GM18951 (cell line): Measurements from ENCODE around the gene CXCL12.

Source experiments
- POLR2A ChIP-seq: IDR thresholded peaks from 4 replicates; pipeline ENCODE4 v1.6.1; 2011; ENCODE audit warnings: mild to moderate bottlenecking; ENCODE audit not compliant: insufficient read length, insufficient read depth; ENCODE audit errors: extremely low read depth
- in situ Hi-C: fragments of 300-500 bp; cut with MboI; formaldehyde crosslinking; loops from one replicate; pipeline ENCODE4 v1.12.0; 2022; ENCODE audit warnings: low sequenced_read_pairs, mixed read lengths, inconsistent platforms; ENCODE audit not compliant: unreplicated experiment

Gene CXCL12

DNA sequence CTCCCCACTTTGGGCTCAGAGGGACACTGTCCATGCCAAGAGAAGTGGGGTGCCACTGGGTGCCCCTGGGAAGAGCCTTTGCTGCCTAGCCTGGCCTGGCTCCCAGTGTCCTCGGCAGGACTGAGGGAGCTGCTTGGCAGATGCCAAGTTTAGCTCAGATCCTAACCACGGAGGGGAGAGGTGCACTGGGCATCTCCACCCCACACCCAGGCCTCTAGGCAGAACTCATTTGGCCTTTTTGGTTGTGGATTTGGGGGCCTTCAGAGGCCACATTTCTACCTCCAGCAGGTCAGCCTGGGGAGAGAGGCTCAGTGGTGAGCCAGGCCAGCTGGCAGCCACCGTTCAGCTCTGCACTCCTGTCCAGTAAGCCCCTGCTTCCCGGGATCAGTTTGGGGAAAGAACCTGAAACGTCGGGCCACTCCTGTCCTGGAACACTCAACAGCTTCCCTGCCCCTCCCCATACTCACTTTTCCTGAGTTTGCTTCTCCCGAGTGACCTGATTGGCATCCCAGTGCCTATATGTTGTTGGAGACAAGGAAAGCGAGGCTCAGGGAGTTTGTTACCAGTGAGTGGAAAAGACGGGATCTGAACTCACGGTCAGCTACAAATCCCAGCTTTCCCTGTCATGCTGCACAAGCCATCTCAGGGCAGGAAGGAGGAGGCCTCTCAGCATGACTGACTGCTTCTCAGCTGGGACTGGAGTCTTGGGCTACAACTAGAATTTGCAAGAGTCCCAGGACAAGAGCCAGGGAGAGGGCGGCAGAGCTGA lies 11.2 kb upstream of the CXCL12 start:
- no peak for TF ChIP-seq POLR2A
- in situ Hi-C loops = loop anchor here (25.0 kb wide), 1 partner anchor 466 kb away; no protein-coding TSS in a partner anchor

DNA sequence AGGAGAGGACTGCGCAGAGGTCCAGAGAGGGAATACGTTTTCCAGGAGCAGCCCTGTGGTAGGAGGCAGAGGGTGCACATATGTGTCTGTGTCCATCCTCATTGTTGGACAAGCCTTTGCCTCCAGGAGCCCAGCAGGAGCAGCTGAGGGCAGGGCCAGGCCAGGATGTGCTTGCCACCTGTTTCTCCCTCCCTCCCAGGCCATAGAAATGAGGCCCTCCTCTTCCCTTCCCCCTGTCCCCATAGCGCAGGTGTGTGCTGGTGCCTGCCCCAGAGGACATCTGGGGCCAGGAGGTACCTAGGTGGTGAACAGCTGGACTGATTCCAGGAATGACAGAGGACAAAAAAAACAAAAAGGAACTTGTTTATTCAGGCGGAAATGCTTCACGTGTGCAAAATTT lies 10.5 kb upstream of the CXCL12 start:
- in situ Hi-C loops = loop anchor here (25.0 kb wide), 1 partner anchor 467 kb away; no protein-coding TSS in a partner anchor
- no peak for TF ChIP-seq POLR2A

DNA sequence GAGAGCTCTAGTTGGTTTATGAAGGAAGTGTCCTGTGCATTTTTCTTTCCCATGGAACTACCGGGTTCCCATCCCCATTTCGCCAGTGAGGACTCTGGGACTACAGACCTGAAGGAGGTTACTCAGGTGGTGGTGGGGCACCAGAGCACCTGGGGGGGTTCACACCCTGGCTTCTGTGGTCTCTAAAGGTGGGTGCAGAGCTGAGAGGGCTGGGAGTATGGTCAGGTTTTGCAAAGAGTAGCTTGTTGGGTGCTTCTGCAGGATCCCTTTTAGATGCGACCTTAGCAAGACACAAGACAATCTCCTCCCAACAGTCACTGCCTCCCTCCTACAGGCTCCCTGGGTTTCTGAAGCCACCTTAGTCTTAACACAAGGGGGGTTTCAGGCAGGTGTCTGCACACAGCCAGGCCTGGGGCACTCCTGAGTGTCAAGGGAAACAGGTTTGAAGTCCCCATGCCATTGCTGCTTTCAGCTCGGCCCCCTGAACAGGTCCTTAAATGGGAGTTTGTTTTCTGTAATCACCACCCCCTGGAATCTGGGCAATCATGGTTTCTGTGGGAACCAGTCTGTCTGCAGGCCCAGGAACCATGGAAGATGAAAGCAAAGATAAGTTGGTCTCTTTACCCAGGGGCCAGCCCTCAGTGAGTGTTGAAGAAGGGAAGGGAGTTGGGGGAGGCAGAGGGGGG lies 9.9 kb upstream of the CXCL12 start:
- in situ Hi-C loops = loop anchor here (25.0 kb wide), 1 partner anchor 467 kb away; no protein-coding TSS in a partner anchor
- no peak for TF ChIP-seq POLR2A

DNA sequence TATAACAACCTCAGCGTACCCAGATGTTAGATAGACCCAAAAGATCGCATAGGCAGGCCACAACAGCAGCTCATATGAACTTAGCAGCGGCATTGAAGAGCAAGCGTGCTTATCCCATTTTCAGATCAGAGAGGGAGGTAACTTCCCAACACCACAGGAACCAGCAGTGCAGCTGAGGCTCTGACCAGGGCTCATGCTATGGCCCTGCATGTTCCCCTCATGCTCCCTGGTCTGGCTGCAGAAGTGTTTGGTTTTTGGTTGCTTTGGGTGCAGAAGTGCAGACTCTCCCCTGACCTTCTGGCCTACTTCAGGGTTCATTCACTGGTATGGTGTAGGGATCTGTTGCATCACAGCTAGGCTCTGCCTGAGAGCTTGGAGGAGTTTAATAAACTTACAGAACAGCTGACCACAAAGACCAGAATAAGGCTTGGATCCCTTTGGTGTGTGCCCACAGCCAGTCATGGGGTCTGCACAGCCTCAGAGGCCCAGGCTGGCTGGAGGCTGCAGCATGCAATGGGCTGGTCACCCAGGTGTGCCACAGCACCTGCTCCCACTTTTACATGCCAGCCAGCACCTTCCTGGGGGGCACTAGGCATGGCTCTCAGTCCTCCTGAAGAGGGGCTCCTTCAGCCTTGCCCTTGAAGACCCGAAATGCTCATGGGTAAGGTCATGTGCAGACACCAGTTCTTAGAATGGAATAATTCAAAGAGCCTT lies 9.1 kb upstream of the CXCL12 start:
- in situ Hi-C loops = loop anchor here (25.0 kb wide), 1 partner anchor 468 kb away; no protein-coding TSS in a partner anchor
- no peak for TF ChIP-seq POLR2A

DNA sequence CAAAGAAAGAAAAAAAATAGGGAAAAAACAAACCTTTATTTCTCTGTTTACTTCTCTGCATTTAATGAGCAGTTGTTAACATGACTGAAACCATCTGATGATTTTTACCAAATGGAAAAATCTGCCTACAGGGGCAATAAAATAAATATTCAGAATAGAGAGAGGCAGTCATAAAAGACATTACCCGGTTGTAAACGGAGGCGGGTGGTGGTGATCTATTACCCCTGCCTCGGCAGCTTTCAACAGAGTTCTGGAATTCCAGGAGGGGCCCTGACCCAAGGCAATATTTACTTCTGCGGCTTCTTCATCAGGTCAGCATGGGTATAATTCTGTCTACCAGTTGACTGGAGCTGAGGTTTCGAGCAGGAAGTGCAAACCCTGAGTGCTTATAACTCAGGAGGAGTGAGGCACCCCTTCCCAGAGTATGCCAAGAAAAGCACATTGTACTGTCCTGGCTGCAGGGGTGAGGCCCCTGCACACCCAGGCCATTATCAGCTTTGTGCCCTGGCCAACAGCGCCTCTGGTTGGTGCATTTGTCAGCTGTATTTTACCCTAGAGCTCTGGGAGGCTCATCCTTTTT lies 8.2 kb upstream of the CXCL12 start:
- TF ChIP-seq POLR2A = no peak
- in situ Hi-C loops = loop anchor here (25.0 kb wide), 1 partner anchor 469 kb away; no protein-coding TSS in a partner anchor

DNA sequence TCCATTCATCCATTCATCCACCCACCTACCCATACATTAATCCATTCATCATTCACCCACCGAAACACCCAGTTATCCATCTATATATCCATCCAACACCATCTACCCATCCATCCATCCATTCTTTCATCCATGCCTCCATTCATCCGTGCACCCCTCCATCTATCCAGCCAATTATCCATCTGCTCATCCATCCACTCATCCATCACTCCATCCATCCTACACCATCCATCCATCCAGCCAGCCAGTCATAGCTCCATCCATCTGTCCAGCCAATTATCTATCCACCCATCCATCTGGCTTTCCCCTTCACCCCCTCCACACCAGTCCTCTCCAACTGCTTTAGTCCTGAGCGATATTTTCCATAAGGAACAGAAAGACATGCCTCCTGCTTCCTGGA lies 7.5 kb upstream of the CXCL12 start:
- no peak for TF ChIP-seq POLR2A
- in situ Hi-C loops = loop anchor here (25.0 kb wide), 1 partner anchor 470 kb away; no protein-coding TSS in a partner anchor

DNA sequence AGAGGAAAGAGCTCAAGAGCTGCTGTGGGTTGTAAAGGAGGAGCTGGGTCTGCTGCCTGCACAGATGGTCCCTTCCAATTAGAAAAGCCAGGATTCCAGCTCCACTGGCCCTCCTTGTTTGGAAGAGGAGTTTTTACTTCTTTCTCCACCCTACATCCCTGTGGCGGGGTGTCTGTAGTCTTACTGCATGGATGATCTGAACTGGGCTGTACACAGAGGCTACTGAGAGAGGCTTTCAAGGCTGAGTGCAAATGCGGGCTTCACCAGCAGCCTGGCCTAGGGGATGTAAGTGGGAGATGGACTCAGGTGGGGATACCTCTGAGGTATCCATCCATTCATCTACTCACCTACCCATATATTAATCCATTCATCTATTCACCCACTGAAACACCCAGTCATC lies 7.1 kb upstream of the CXCL12 start:
- no peak for TF ChIP-seq POLR2A
- in situ Hi-C loops = loop anchor here (25.0 kb wide), 1 partner anchor 470 kb away; no protein-coding TSS in a partner anchor

DNA sequence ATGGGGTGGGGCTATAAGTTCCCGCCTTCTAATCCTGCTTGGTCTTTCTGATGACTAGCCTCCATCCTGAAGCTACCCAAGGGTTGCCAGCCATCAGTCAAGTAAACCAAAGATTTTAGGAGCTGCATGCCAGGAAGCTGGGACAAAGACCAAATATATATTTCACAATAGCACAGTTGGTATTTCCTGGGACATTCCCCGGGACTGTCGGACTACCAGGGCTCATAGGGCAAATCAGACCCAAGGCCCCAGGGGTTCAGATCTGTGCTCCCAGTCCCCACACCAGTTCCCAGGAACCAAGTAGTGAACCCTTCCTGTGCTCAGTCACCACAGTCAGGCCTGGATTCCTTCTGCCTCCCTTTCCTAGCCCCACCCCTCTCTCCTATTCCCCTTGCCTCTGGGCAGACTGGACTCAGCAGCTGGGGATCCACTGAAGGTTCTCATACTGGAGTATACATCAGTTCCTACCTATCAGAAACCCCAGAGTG lies 5.7 kb upstream of the CXCL12 start:
- no peak for TF ChIP-seq POLR2A
- in situ Hi-C loops = loop anchor here (25.0 kb wide), 1 partner anchor 472 kb away; no protein-coding TSS in a partner anchor

DNA sequence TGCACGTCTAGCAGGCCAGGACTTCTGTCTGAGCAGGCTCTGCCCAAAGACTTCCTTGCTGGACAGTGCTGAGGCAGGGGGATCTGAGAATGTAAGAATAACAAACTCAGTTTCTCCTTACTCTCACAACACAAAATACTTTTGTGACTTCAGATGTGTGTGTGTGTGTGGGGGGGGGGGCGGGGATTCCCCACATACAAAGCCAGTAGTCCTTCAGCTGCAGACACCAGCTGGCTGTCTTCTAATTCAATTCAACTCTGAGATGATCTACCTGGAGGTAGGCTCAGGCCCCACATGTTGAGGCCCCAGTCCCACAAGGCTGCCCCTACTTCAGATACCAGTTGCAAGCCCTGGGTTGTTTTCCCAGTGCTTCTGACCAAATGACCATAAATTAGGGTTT lies 4.7 kb upstream of the CXCL12 start:
- in situ Hi-C loops = loop anchor here (25.0 kb wide), 1 partner anchor 473 kb away; no protein-coding TSS in a partner anchor
- no peak for TF ChIP-seq POLR2A

DNA sequence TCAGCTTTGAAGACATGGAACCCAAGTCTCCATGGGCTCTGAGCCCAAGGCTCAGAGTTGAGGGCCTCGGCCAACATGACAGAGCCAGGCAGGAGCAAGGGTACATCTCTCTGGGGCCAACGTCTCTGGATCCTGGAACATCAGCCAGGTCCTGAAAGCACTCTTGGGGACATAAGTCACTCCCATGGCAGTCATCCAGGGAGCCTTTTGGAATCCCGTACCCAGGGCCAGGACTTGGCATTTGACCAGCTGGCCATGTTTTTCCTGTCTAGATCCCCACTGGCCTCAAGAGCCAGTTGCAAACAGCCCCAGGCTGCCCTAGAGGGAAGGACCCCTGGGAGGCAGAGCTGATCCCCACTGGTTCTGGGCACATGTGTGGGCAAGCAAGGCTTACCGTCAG lies 4.3 kb upstream of the CXCL12 start:
- no peak for TF ChIP-seq POLR2A
- in situ Hi-C loops = loop anchor here (25.0 kb wide), 1 partner anchor 473 kb away; no protein-coding TSS in a partner anchor

DNA sequence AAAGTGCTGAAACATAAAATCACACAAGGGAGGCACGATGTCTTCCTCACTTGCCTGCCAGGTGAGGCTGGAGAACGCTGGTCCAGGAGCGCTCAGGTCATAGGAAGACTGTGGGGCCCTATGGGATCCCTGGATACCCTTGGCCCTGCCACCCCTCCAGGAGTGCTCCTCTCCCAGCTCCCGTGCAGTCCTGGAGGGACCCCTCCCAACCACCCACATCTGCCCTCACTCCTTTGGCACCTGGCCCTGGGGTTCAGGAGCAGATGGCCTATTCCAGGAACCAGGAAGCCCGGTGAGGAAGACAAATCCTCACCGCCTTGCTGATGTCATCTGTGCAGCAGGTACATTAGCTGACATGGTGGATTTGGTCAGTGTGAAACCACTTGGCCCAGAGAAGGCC lies 3.7 kb upstream of the CXCL12 start:
- no peak for TF ChIP-seq POLR2A
- in situ Hi-C loops = loop anchor here (25.0 kb wide), 1 partner anchor 474 kb away; no protein-coding TSS in a partner anchor

DNA sequence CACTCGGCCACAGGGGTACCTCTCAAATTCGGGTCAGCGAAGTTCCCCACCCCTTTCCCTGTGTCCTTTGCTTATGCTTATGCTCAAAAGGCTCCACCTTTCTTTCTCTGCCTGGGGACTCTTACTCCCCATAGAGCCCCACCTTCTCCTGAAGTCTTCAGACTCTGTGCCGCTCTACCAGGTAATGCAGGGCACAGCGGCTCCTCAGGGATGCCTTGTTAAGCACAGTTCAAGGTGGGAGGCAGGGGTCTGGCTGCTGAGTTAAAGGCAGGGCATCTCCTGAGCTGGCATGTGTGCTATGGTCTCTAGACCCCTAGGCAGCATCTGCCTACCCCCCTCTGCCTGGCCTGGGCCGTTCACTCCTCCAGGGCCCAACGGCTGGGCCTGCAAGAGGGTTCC lies 3.0 kb upstream of the CXCL12 start:
- in situ Hi-C loops = loop anchor here (25.0 kb wide), 1 partner anchor 474 kb away; no protein-coding TSS in a partner anchor
- no peak for TF ChIP-seq POLR2A
